Anterior cingulate cortex (tissue), 58 donors: Measurements from ENCODE around the gene RAB31.
A peak's percentile ranks its signal among the peaks of the same experiment; 100 is the strongest.

Experiments used
- DNase-seq, 58 donors: peaks; one replicate each; lab custom pipeline; 2025; lab: John Stamatoyannopoulos, UW

Gene RAB31

GRCh38 chr18:9710037-9710436 is 1.9 kb downstream of the RAB31 start:
- DNase-seq = no peak

GRCh38 chr18:9711361-9712129 is 3.4 kb downstream of the RAB31 start:
- DNase-seq = no peak

DNA sequence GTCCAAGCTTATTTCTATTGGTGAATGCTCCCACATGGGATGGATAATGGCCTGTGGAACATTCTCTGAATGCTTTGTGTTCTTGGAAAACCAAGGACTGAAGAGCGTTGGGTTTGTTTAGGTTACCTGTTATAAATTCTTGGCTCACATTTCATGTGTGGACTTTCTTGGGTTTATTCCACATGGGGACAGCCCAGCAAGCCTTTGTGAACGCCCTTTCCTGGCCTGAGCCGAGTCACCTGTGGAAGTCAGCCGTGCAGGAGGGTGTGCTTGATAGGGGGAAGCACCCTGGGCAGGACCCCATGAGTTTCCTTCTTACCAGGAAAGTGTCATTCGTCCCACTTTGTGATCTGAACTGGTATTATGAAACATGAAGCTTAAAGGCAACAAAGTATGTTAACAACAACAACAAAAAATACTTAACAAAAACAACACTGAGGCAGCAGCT is 4.1 kb downstream of the RAB31 start:
- DNase-seq = no peak

GRCh38 chr18:9712611-9713010 is 4.5 kb downstream of the RAB31 start:
- no peak for DNase-seq

DNA sequence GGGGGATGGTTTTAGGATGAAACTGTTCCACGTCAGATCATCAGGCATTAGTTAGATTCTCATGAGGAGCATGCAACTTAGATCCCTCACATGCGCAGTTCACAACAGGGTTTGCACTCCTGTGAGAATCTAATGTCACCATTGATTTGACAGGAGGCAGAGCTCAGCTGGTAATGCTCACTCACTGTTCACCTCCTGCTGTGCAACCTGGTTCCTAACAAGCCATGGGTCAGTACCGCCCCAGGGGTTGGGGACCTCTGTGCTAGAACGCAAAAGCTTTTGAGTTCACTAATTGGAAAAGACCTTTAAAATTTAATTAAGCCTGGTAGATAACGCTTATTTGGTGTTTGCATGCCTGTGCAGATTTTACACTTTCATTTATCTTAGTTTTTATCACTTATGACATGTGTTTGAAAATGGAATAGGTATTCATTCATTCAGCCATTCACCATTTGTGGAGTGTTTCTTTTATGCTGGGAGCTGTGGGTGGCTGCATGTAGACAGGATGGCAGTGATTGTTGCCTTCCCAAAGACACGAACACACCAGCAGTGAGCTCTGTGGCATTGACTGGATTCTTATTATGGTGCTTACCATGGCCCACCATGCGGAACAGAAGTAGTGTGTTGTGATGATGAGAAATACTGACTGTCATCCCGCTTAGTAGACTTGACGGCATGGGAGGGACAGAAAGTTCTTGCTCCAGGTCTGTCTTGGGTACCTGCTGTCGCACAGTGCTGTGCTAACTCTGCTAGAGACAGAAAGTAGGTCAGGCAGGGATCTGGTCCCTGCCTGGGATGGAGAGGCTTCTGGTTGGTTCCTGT is 6.4 kb downstream of the RAB31 start:
- no peak for DNase-seq

- no peak for DNase-seq
Measured at GRCh38 chr18:9715088-9715343, 6.9 kb downstream of the RAB31 start.

DNA sequence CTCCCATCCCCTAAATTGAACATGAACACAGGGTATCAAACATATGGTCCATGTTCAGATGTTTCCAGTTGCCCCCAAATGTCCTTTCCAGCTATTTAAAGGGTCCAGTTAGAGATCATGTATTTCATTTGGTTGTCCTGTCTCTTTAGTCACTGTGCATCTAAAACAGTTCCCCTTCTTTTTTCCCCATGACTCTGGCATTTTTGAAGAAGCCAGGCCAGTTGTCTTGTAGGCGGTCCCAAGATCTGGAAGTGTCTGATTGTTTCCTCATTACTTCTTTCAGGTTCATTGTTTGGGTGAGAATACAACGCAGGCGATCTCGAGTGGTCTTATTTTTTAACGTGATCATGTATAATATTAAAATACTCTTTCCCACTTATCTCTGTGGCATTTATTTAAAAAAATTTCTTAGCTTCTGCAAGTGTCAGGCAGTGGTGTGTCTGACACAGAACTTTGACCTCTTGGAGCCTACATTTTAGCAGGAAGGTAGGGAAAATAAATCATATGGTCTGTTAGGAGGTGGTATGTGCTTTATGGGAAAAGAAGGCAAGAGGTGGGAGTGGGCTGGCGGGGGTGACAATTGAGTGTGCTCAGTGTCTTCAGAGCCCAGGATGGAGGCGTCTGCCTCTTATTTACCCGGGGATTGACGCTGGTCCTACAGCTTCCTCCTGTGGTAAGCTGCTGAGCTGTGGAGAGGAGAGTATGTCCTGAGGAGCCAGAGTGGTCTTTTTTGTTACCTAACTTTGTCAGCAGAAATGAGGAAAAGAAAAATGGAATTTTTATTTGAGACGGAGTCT is 8.1 kb downstream of the RAB31 start:
- DNase-seq = no peak

DNA sequence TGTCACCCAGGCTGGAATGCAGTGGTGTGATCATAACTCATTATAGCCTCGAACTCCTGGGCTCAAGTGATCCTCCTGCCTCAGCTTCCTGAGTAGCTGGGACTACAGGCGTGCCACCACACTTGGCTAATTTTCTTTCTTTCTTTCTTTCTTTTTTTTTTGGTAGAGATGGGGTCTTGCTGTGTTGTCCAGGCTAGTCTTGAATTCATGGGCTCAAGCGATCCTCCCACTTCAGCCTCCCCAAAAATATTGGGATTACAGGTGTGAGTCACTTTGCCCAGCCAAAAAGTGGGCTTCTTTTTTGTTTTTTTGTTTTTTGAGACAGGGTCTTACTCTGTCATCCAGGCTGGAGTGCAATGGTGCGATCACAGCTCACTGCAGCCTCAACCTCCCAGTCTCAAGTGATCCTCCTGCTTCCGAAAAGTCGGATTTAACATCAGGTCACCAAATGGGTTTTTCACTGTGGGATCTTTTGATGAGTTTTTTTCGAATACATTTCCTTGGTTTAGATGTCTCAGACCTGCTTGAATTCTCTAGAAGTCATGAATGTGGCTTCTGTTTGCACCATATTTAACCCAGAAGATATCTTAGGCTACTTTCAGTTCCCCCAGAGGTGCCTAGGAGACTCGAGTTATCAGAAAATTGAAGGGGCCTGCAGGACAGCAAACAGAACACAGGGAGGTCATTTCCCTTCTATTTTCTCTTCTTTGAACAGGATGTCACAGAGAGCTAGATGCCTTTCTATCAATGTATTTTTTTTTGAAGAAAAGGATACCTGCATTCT is 8.9 kb downstream of the RAB31 start:
- no peak for DNase-seq

DNA sequence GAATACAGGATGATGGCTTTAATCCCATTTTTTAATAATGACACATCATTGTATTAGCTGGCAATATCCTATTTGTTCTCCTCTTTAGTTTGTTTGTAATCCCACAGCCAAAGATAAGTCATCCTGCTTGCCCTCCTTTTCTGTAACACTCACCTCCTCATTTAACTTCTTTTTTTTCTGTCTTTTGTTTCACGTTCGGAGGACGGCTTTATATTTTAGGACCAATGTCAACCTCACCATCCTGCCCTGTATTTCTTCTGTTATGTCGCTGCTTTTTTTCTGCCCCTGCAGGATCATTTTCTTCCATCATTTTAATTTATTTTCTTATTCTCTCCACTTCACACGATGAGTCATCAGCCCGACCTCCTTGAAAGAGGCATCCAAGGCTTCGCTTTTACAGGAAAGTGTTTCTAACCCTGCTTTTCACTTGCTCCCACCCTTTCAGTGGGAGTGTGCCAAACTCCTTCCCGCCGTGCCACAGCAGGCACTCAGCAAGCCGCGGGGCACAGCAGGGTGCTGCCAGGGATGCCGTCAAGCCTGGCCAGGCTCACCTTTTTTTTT is 11.4 kb downstream of the RAB31 start:
- DNase-seq = peak in 7 of 58 donors; percentile 17 to 52 (median 33)

DNA sequence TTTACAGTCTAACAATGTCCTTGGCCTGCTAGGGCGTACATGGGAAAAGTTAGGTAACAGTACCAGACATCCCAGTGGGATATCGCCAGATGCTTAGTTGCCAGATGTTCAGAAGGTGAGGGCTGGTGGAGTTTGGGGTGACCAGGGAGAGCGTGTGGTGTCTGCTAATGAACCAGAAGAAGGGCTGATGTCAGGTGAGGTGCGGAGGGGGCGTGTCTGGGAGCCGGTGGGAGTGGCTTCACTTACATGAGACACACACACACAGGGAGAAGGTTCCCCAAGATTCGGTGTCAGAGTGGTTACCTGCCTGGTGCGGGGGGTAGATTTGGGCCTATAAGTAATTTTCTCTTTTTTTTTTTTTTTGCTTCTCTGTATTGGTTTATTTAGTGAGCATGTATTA is 12.2 kb downstream of the RAB31 start:
- DNase-seq = no peak

GRCh38 chr18:9721893-9722550 is 13.9 kb downstream of the RAB31 start:
- no peak for DNase-seq

GRCh38 chr18:9722691-9723090 is 14.6 kb downstream of the RAB31 start:
- DNase-seq = no peak

GRCh38 chr18:9724797-9725585 is 16.9 kb downstream of the RAB31 start:
- DNase-seq = no peak

GRCh38 chr18:9726175-9726574 is 18.1 kb downstream of the RAB31 start:
- no peak for DNase-seq

GRCh38 chr18:9726936-9727335 is 18.8 kb downstream of the RAB31 start:
- no peak for DNase-seq

DNA sequence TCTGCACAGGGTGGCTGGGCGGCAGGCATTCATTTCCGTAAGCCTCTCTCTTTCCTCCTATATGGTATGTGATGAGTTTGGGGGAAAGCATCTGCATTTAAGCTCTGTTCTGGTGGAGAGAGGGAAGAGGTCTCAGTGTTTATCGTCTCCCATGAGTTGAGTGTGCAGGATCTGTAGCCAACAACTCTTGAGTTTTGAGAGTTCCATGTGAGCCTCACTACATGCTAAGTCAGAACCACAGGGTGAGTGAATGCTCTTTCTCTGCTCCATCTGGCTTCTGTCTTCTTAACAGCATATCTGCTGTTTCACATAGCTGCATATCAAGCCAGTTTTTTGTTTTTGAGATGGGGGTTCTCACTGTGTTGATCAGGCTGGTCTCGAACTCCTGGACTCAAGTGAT is 22.7 kb downstream of the RAB31 start:
- DNase-seq = no peak

DNA sequence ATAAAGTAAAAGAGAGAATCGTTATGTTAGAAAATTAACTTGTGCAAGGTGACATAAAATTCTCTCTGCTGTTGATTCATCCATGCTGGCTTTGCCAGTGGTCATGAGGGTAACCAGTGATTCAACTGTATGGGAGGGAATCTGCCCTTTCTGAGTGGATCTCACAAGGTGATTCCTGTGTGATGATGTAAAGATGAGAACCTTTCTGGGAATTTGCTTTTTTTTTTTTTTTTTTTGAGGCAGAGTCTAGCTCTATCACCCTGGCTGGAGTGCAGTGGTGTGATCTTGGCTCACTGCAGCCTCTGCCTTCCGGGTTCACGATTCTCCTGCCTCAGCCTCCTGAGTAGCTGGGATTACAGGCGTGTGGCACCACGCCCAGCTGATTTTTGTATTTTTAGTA is 23.3 kb downstream of the RAB31 start:
- DNase-seq = no peak

DNA sequence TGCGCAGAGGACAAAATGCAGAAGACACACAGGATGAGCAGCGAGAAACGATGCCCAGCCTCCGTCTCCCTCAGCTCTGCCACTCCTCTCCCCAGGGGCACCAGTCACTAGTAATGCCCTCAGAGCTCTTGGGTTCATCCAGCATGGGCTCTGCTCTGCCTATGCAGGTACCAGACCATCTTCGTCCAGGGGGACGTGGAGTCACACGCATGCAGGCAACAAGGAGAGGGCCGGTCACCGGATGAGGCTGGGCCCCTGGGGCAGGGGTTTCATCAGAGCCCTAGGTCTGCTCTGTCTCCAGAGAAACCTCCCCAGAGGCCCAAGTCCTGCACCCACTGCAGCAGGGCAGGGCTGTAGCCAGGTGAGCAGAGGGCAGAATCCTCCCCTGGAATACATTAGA is 23.9 kb downstream of the RAB31 start:
- no peak for DNase-seq

DNA sequence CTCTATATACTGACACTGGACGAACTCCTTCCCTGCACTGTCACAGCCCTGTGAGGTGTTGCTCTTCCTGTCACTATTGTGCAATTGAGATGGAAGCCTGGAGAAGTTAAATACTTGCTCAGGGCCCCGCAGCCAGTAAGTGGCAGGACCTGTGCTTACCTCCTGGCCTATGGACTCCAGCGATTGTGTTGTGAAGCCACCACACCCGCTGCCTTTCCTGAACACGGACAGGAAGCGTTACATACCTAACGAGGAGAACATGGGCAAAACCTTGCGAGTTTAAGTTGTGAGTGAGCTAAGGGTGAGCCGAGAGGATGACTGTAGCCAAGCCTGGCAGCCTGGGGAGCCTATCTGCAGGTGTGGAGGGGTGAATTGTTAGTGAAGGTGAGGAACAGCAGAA is 26.1 kb downstream of the RAB31 start:
- DNase-seq = no peak
